GM12801 (cell line): ENCODE results near the gene ALDH9A1.

ENCODE experiments used
- TF ChIP-seq, protein P1 (sequence below): IDR thresholded peaks from one replicate; pipeline ENCODE4 v1.5.1; 2011; ENCODE audit warnings: control low read depth; ENCODE audit not compliant: insufficient read length; ENCODE audit errors: extremely low read depth

ALDH9A1 gene

DNA sequence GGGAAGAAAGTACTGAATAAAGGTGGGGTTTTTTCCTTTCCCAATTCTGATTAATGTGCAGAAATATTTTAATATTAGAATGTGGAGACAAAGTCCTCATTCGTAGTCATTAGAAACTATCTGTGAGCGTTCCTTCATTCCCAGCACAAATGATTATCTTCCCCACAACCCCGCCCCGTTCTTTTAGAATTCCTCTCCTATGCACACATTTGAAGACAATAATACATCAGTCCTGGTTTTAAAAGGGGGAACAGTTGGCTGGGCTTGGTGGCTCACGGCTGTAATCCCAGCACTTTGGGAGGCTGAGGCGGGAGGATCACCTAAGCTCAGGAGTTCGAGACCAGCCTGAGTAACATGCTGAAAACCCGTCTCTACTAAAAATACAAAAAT, 876 bp downstream of the ALDH9A1 start:
- TF ChIP-seq, protein P1, sequence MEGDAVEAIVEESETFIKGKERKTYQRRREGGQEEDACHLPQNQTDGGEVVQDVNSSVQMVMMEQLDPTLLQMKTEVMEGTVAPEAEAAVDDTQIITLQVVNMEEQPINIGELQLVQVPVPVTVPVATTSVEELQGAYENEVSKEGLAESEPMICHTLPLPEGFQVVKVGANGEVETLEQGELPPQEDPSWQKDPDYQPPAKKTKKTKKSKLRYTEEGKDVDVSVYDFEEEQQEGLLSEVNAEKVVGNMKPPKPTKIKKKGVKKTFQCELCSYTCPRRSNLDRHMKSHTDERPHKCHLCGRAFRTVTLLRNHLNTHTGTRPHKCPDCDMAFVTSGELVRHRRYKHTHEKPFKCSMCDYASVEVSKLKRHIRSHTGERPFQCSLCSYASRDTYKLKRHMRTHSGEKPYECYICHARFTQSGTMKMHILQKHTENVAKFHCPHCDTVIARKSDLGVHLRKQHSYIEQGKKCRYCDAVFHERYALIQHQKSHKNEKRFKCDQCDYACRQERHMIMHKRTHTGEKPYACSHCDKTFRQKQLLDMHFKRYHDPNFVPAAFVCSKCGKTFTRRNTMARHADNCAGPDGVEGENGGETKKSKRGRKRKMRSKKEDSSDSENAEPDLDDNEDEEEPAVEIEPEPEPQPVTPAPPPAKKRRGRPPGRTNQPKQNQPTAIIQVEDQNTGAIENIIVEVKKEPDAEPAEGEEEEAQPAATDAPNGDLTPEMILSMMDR: no peak

DNA sequence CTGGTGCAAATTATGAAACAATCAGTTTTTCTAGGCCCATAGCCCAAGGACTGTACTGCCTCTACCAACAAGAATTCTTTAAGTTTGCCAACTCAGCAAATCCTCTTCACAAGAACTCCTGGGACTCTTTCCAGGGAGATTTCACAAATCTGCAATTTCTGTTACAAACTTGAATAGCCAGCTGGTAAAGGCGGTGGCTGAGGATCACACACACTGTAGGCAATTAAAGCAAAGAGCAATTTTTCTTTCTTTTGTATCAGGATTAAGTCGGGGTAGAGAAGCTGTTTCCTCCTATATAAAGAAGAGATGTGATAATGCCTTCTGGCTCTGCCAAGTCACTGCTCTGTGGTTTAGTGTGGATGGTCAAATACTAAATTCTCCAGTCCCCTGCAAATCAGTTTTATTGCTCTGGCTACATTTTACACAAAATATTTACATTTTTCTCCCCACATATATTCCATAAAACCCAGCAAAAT, 1.7 kb downstream of the ALDH9A1 start:
- TF ChIP-seq, protein P1: no peak

DNA sequence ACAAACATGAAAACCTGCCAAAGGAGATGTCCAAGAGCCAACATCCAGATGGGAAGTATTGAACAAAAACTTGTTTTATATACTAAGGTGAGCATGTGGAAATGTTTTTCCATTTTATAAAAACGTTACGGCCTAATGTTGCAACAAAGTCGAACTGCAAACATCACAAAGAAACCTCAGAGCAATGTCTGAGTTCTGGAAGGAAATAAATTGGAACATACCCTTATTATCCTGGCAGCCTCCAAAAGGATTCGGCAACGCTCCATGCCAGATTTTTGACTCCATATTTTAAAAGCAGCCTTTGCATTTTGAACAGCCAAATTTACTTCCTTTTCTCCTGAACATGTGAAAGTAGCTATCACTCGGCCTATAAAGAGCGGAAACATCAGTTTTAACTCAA, 3.3 kb downstream of the ALDH9A1 start:
- TF ChIP-seq, protein P1: no peak

DNA sequence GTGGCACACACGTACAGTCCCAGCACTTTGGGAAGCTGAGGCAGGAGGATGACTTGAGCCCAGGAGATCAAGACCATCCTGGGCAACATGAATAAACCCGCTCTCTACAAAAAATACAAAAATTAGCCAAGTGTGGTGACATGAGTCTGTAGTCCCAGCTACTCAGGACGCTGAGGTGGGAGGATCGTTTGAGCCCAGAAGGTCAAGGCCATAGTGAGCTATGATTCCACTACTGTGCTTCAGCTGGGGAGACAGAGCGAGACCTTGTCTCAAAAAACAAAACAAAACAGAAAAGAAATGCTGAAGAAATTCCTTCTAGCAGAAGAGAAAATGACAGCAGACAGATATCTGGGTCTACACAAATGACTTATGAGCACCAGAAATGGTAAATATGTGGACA, 10.3 kb downstream of the ALDH9A1 start:
- TF ChIP-seq, protein P1: no peak

DNA sequence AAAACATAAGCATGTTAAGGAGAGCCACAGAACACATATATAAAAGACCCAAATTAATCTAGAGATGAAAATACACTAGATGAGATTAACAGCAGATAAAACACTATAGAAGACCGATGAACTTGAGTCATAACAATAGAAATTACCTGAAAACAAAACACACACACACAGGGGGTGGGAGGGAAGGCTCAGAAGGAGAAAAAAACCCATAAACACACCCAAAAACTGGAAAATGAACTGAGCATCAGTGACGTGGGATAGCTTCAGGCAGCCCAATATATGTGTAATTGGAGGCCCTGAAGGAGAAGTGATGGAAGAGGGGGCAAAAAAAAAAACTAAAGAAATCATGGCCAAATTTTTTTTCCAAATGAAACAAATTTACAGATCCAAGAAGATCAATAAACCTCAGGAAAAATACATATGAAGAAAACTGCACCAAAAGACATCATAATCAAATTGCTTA, 11.4 kb downstream of the ALDH9A1 start:
- TF ChIP-seq, protein P1: no peak

DNA sequence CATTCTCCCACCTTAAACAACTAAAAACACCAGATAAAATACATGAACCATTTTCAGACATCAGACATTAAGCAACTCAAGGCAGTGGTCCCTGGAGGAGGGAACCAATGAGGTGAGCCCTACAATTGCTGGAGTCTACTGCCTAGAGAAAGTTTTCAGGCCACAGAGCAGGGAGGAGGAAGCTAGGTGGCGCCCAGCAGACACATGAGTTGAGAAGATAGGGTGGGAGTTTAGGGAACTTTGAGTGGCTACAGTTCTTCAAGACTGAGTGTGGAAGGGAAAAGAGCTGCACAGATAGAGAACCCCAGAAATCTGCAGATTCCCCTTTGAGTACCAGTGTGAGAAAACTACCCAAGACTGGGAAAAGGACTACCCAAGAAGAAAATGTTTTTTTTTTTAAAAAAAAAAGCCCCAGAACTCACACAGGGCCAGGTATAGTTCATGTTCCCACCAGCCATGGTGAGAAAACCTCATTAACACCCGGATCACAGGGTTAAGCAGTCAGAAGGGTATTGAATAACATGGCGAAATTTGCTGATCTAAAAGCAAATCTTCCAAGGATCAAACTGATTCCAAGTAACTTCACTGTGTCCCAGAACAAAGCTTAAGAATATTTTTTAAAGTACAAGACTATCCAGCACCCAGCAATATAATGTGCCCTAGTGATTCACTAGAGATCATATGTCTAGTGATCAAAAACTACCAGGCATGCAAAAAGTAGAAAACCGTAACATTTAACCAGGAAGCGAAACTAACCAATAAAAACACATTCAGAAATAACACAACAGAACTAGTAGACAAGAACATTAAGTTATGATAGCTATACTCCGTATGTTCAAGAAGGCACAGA, 12.0 kb downstream of the ALDH9A1 start:
- TF ChIP-seq, protein P1: no peak

DNA sequence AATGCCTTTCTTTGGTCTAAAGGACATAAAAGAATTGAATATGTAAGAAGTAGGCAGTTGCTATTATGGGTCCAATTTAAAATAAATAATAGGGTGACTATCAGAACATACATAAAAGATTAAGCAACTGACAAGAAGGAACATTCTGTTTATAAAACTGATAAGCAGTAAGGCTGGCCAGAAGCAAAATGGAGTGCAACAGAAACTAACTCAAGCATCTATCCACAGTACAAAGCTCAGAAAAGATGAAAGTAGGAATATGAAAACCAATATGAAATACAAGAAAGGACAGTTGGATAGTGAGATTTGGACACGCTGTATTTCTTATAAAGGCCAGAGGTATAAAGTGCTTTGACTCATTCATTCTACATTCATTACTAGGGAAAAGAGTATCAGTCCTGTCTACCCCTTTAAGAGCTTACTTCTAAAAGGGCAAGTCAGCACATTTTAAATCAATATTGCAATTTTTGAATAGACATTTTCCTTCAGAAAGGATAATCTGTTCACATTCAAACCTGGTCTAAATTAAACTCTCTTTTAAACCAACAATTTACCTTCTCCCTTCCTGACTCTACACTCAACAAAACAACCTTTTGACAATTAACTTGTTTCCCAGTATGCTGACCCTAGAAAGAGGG, 14.4 kb downstream of the ALDH9A1 start:
- TF ChIP-seq, protein P1: no peak
